ENCODE measurements around the gene PAM16.

PAM16 gene

GRCh38 chr16:4373356-4373908 lies 22.3 kb upstream of the PAM16 start:
- peak; percentile 45 for DNase-seq (ENCODE audit: low read depth)
- no peak for TF ChIP-seq CTCF (IDR thresholded peaks at IDR 0.05; ENCODE audit: insufficient read depth, low read depth, low read length, missing control alignments)
- H3K4me3 ChIP-seq (ENCODE audit: low read length): peak overlapping the region; percentile 60

DNA sequence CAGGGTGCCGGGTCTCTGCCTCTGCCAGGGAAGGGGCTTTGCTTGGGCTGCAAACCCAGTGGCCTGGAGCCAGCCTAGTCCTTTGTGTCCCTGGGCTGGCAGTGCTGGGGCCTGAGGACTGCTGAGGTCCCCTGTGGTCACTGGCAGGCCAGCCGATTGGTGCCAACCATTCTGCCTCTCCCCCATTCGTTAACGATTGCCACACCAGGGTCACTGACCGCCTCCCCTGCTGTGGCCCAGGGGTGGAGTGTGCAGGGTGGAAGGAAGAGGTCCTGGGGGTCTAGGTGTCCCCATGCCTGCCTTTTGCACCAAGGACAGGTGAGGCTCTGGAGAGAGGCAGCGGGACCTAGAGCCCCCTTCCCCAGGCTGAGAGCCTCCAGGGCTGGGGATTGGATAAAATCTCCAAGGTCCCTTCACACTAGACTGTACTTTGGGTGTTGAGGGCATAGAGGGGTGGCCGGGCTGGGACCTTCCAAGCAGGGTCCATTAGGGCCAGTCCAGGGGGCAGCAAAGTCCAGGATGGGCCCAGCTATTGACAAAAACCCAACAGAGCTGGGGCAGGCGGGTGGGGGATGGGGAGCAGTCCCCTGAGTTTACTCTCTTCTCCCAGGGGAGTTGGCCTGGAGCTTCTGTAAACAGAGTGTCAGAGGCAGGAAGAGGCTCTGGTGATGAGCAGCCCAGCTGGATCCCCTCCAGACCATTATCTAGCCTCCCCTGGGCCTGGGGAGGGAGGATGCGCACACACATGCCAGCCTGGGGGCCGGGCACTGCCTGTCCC lies 21.6 kb upstream of the PAM16 start:
- peak overlapping the region; percentile 60 for H3K4me3 ChIP-seq (ENCODE audit: low read length)
- no peak for TF ChIP-seq CTCF (IDR thresholded peaks at IDR 0.05; ENCODE audit: insufficient read depth, low read depth, low read length, missing control alignments)
- DNase-seq (ENCODE audit: low read depth): peak; percentile 46

- DNase-seq (ENCODE audit: low read depth): peak; percentile 40
- H3K4me3 ChIP-seq (ENCODE audit: low read length): peak overlapping the region; percentile 60
- TF ChIP-seq CTCF (IDR thresholded peaks at IDR 0.05; ENCODE audit: insufficient read depth, low read depth, low read length, missing control alignments): no peak
Measured at GRCh38 chr16:4372001-4372577, 21.0 kb upstream of the PAM16 start.

DNA sequence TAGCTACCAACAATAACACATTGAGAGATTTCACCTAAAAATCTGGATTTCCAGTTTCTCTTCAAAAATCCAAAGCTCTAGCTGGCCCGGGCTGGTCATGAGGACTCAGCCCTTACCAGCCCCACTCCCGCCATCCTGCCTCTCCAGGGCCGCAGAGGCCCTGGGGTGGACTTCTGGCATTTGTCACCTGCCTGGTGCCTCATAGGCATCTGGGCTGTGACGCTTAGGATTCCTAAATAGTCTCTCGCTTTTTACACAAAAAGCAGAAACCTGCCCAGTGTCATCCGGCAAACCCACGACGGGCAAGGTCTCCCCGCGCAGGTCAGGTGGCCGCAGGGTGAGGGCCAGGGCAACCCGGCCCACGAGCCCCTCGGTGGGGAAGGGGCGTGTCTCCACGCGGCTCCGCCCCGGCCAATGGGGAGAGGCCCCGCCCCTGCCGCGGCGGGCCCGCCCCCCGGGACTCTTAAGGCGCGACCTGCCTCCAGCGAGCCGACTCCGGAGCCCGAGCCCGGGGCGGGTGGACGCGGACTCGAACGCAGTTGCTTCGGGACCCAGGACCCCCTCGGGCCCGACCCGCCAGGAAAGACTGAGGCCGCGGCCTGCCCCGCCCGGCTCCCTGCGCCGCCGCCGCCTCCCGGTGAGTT lies 20.4 kb upstream of the PAM16 start, which contains the start of gene VASN:
Gene VASN (plus strand): TSS at position 492 of the 644 bp plus-strand sequence. CDS start 9,030 bp downstream, outside the sequence.
- DNase-seq (ENCODE audit: low read depth): peak; percentile 72
- peak within 1 kb of the TSS; percentile 60 for H3K4me3 ChIP-seq (ENCODE audit: low read length)
- TF ChIP-seq CTCF (IDR thresholded peaks at IDR 0.05; ENCODE audit: insufficient read depth, low read depth, low read length, missing control alignments): no peak

DNA sequence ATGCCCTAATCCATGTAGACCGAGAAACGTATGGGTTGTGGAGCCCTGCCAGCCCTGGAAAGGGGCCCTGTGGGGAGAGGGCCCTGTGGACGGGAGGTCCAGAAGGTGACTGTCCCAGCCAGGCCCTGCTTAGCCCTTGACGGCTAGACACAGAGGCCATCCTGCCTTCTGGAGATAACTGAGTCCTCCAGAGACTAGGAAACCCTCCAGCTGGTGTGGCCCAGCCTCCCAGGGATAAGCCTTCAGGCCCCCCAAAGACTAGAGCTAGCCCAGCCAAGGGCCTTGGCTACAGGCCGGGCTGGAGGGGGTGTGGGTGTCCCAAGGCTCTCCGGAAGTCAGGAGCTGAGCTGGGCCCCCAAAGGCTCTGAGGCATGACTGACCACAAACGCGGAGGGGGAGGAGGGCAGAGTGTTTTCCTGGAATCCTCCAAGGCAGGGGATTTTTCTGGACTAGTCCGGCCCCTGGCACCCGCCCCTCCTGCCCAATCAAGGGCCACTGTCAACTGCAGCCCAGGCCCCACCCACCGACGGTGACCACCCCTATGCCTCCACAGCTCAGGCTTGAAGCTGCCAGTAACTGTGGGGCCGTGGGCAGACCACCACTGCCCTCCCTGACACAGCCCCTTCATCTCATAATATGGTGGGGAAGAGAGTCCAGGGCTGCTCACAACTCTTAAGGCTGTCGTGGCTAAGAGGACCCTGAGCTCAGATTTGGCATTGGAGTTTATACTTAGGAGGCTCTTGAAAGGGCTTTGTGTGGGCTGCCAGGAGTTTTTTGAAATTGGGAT lies 19.6 kb upstream of the PAM16 start:
- no peak for DNase-seq (ENCODE audit: low read depth)
- no peak overlapping the region for H3K4me3 ChIP-seq (ENCODE audit: low read length)
- no peak for TF ChIP-seq CTCF (IDR thresholded peaks at IDR 0.05; ENCODE audit: insufficient read depth, low read depth, low read length, missing control alignments)

- TF ChIP-seq CTCF (IDR thresholded peaks at IDR 0.05; ENCODE audit: insufficient read depth, low read depth, low read length, missing control alignments): no peak
- H3K4me3 ChIP-seq (ENCODE audit: low read length): no peak overlapping the region
- no peak for DNase-seq (ENCODE audit: low read depth)
Measured at GRCh38 chr16:4370151-4370550, 19.0 kb upstream of the PAM16 start.

Measured in epithelial cell of esophagus (primary cell).